HG02970 (cell line): ENCODE results near the gene LAPTM5.

Experiments
- ATAC-seq: cut with Tn5 transposase; IDR thresholded peaks from one replicate; pipeline ENCODE4 v1.9.1; 2021; ENCODE audit warnings: mild to moderate bottlenecking, moderate library complexity, moderate number of reproducible peaks; ENCODE audit not compliant: unreplicated experiment, low FRiP score

Gene LAPTM5

GRCh38 chr1:30732277-30732996 lies 25.1 kb downstream of the LAPTM5 start:
- no peak for ATAC-seq

DNA sequence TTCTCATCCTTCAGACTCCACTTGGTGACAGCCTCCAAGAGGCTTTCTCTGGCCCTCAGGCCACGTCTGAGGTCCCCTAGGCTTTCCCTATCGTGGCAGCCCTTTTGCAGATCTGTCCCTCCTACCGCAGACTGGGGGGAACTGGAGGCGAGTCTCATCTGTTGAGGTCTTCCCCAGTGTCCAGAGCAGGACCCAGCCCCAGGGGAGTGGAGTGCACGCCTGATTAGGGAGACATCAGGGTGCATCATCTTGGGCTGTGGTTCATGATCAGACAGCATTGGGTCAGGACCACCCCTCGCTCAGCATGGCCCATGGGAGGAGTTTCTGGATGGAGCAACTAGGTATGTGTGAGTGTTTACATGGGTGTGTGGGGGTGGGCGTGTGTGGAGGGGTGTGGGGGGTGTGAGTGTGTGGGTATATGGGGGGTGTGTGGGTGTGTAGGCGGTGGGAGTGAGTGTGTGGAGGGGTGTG lies 25.7 kb downstream of the LAPTM5 start:
- no peak for ATAC-seq

- ATAC-seq, result no peak
These were observed 26.3 kb downstream of the LAPTM5 start for GRCh38 chr1:30731109-30731805.

- no peak for ATAC-seq
These were observed 27.0 kb downstream of the LAPTM5 start for GRCh38 chr1:30730346-30731108.

- ATAC-seq, result no peak
These were observed 27.7 kb downstream of the LAPTM5 start for GRCh38 chr1:30729901-30730300.

GRCh38 chr1:30728832-30729638 lies 28.5 kb downstream of the LAPTM5 start:
- ATAC-seq, result no peak

DNA sequence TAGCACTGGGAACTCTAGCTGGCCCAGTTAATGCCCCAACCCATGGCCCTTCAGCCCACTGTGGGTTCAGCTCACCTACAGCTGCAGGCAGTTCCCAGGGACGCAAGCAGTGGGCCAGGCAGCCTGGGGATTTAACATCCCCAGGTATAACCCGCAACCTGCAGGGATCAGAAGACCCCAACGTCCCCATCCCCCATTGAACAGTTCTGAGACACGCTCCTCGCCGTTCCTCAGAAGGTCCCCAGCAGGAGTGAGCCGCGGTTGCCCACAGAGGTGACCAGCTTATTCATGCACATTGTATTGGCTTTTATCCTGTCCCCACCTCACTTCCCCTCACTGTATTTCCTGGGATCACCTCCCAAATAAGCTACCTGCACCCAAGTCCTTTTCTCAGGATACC lies 29.2 kb downstream of the LAPTM5 start:
- ATAC-seq, result no peak

GRCh38 chr1:30727824-30728223 lies 29.8 kb downstream of the LAPTM5 start:
- ATAC-seq, result no peak

GRCh38 chr1:30726773-30727684 lies 30.5 kb downstream of the LAPTM5 start:
- no peak for ATAC-seq

- ATAC-seq, result no peak
These were observed 31.3 kb downstream of the LAPTM5 start for GRCh38 chr1:30726236-30726635.

DNA sequence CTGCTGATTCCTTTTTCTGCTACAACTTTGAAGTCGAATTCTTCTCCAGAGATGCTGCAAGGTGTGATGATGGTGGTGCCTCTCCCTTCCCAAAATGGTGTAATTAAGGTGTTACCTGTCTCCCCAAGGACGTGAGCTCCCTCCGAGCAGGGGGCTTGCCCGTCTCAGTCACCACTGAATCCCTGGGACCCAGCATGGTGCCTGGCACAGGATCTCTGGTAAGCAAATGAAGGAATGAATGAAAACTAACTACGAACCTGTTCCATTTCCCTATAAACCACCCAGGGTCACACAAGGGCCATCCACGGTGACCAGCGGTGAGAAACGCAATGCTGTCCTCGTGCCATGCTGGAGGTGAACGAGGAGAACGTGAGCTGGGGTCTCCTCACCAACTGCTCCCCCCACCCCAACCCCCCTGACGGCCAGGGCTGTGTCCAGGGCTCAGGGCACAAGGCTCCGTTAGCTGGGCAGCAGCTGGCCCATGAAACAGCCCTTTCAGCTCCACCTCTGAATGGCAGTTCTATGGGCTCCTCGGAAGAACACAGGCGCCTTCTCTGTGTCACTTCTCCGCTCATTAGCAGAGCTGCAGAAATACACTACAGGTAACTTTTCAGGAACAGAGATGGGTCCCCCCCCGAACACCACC lies 32.0 kb downstream of the LAPTM5 start:
- ATAC-seq, result no peak

- ATAC-seq, result no peak
These were observed 32.7 kb downstream of the LAPTM5 start for GRCh38 chr1:30724655-30725421.

GRCh38 chr1:30724175-30724574 lies 33.4 kb downstream of the LAPTM5 start:
- ATAC-seq, result no peak

DNA sequence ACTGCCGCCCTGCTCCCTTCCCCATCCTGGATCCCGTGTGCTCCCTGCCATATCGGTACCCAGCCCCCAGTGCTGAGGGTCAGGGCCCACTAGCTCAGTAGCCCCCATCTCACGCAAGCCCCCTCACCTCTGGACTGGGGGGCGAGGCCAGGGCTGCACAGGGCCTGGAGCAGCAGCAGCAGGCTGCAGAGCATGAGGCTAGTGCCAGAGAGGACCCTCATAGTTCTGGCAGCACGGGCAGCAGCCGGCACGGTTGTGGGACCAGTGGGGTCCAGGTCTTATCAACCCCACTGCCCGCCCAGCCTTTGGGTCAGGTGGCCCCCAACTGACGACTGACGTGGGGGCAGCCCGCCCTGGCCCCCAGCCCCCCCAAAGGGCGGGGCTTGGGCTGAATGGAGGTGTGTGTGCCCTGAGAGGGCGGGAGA lies 34.2 kb downstream of the LAPTM5 start, which contains the start of gene MATN1:
Gene MATN1, minus strand, starts transcription at position 255 of the 425 bp plus-strand sequence. Its CDS starts 34 bp downstream, at position 221.
- no peak for ATAC-seq

DNA sequence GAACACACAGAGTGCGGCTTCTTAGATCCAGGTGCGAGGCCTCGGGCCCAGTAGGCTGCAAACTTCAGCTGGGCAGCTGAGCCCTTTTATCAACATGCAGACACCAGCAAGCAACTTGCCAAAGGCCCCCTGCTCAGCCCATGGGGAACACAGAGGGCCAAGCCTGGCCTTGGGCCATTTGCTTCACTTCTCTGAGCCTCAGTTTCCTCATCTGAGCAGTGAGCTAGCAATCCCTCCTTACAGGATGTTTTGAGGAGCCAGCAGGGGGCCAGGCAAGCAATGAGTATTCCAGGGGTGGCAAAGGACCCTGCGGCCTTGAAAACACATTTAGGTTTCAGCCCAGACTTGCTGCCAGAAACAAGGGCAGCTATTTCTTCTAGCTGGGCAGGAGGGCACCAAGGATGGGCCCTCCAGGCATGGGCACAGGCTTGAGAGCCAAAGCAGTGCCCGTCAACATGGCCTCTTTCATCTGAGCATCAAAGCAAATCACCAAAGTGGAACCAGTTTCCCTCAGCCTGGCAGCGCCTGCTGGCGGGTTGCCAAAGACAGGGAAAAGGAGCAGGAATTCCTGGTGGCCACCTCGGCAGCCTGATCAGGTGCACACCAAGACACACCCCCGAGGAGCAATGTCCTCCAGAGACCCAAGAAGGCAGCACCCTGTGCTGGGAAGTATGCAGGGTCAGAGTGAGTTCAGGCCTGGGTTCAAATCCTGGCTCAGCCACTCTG lies 35.6 kb downstream of the LAPTM5 start:
- no peak for ATAC-seq

- ATAC-seq, result no peak
These were observed 36.2 kb downstream of the LAPTM5 start for GRCh38 chr1:30721341-30721793.
